Stimulated activated CD8-positive, alpha-beta memory T cell treated with anti-CD3 and anti-CD28 coated beads, Interleukin-4, amount 100 ng/mL, for 1 hour (primary cell): ENCODE data around the gene CBX2.
"Not testable (repeated sequence)": the region's sequence is repeated elsewhere in the genome, so short reads cannot be mapped to it uniquely, and the experiment has no call there.

ENCODE experiments used
- DNase-seq, 2 donors: peaks; one replicate each; pipeline ENCODE4 v3.0.0-alpha.2; 2020; ENCODE audit warnings: low read depth in 2 of 2, low spot score in 1 of 2

CBX2 gene

GRCh38 chr17:79769570-79770506 lies 8.1 kb upstream of the CBX2 start:
- DNase-seq = no peak

DNA sequence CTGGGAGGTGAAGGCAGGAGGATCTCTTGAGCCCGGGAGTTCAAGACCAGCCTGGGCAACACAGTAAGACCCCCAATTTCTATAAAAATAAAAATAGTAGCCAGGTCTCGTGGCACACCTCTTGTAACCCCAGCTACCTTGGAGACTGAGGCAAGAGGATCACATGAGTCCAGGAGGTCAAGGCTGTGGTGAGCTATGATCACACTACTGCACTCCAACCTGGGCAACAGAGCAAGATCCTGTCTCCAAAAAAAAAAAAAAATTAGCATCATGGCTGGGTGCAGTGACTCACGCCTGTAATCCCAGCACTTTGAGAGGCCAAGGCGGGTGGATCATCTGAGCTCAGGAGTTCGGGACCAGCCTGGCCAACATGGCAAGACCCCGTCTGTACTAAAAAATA lies 6.7 kb upstream of the CBX2 start:
- DNase-seq = no peak

DNA sequence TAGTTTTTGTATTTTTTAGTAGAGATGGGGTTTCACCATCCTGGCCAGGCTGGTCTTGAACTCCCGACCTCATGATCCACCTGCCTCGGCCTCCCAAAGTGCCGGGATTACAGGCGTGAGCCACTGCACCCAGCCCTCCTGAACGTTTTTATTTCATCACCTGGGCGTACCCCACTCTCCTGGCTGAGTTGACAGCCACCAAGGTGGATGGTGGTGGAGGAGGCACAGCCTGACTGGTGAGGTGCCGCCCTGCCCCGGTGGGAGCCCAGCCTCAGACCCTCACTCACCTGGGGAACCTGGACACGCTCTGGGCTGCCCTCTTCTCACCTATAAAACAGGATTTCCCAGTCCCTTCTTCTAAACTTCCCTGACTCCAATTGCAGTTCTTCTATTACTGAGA lies 5.2 kb upstream of the CBX2 start:
- DNase-seq = not testable (repeated sequence)

DNA sequence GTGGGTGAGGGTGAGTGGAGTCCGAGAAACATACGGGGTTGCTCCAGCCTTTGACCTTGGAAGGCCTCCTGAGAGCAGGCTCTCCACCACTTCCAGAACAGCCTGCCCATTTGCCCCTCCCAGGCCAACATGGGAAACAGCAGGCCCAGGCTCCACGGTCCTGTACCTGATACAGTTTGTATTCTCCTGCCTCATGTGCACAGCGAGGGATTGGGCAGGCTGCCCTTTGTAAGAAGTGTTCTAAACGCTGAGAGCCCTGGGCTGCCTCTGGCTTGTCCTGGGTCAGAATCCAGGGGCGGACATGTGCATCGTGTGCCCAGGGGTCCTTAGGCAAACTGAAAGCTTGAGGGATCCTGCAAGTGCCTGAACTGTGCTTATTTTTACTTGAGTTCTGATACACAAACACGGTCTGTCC lies 3.4 kb upstream of the CBX2 start:
- DNase-seq = no peak

- no peak for DNase-seq
Measured at GRCh38 chr17:79775632-79776031, 2.3 kb upstream of the CBX2 start.

GRCh38 chr17:79776376-79777119 lies 1.4 kb upstream of the CBX2 start:
- no peak for DNase-seq

GRCh38 chr17:79777120-79777893 lies 641 bp upstream of the CBX2 start:
- DNase-seq = no peak

- no peak for DNase-seq
Measured at GRCh38 chr17:79778504-79779083, 646 bp downstream of the CBX2 start.

DNA sequence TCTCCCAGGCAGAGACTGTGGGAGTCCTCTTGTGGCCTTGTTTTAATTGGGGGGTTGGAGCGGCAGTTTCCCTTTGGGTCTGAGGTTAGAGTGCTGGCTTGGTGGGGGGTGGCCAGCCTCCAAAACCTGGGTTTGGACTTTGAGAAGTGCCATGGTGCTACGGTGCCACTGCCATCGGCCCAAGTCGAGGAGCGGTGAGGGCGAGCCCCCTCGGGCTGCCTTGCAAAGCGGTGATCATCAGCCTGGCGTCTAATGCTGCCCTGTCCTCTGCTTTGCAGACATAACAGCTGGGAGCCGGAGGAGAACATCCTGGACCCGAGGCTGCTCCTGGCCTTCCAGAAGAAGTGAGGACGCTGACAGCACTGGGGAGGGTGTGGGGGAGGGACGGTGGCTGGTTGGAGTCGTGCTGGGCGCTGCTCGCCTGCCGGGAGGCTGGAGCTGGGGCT lies 1.2 kb downstream of the CBX2 start:
- no peak for DNase-seq

DNA sequence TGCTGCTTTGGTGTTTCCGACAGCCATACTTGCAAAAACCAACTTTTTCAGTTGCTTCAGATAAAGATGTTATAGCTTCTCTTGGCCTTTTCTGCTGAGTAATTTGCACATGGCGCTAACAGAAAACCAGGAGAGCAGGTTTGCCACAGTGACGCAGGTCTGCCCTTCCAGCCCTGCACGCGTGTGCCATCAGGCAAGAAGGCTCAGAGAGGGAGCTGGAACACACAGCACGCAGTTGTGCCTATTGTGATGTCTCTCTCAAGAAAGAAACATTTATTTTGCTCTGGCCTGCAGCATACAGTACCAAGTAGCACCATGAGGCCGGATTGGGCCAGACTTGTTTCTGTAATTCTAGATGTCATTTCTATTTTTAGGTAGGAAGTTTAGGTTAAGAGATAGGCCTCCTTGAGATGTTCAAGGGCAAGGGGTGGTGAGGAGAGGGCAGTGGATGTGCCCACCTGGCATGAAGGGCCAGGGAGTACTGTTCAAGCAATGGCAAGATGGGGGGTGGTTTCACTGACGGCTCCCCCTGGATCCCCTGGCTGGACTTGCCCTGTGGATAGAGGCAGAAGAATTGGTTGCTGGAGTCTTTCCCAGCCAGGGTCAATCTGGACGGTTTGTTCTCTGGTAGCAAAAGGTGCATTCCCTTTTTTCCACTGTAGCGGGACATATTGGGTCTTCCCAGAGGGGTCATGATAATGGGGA lies 1.9 kb downstream of the CBX2 start:
- DNase-seq = no peak

- no peak for DNase-seq
Measured at GRCh38 chr17:79781012-79781650, 3.2 kb downstream of the CBX2 start.

DNA sequence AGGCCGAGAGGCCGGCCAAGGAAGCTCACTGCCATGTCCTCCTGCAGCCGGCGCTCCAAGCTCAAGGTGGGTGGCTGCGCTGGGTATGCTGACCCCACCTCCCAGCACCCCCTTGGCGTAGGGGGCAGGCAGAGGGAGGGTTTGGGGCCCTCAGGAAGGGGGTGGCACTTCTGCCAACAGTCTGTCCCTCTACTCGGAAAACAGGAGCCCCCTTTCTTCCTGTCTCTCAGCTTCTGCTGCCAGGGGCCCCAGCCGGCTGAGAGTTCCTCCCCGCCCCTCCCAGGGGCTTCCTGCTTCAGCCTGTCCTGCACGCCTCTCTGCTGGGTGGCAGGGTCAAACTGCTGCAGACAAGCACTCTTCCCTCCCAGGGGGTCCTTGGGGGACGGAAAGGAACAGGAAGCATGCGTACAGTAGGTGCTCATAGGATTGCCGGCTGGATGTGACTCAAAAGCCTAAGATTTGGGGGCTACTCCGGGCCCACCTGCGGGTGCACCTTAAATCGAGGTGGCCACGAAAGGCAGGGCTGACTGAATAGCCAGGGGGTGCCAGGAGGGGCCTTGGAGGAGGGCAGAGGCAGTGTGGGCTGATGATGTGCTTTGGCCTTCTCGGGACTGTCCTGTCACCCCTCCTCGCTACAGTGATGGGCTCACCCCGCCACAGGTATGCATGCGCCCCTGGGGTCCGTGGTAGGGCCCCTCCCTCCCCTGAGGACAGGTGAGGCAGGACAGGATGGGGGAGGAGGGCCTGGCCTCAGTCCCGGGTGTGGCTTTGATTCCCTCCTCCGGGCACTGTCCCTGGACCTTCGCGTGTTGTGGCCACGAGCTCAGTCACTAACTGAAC lies 4.0 kb downstream of the CBX2 start:
- DNase-seq = no peak

GRCh38 chr17:79783891-79784290 lies 5.9 kb downstream of the CBX2 start:
- no peak for DNase-seq

DNA sequence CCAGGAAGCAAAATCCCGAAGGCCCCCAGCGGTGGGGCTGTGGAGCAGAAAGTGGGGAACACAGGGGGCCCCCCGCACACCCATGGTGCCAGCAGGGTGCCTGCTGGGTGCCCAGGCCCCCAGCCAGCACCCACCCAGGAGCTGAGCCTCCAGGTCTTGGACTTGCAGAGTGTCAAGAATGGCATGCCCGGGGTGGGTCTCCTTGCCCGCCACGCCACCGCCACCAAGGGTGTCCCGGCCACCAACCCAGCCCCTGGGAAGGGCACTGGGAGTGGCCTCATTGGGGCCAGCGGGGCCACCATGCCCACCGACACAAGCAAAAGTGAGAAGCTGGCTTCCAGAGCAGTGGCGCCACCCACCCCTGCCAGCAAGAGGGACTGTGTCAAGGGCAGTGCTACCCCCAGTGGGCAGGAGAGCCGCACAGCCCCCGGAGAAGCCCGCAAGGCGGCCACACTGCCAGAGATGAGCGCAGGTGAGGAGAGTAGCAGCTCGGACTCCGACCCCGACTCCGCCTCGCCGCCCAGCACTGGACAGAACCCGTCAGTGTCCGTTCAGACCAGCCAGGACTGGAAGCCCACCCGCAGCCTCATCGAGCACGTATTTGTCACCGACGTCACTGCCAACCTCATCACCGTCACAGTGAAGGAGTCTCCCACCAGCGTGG lies 6.5 kb downstream of the CBX2 start:
- no peak for DNase-seq

DNA sequence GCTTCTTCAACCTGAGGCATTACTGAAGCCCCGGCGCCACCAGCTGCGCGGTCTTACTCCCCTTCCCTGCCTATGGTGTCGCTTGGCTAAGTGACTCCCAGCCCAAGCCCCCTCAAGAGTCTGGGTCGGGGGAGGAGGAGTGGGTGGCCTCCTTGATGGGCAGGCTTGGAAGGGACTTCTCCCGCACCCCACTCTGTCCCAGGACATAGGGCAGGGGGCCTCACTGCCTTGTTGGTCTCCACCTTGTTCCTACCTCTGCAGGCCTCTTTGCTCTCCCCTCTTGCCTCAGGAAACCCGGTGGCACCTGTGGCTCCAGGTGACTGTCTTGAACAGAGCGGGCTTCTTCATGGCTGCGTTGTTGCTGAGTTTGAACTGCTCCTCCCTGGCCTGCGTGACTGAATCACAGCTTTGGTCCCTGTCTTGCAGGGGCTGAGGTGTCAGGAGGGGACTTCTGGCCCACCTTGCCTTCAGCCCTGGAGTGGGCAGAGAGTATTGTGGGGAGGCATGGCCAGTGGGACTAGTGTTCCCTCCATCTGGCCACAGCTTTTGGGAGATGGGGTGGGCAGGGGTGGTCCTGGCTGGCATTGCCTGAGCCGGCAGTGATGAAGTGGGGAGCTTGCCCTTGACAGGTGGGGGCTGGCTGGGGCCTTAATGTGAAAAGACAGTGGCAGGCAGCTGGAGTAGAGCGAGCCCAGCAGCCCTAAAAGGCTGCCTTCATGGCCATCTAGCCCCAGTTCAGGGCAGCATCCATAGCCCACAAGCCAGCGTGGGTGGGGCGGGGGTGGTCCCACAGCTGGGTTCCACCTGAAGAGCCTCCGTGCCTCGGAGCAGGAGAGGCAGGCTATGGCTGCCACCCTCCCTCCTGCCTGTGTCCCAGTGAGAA lies 7.3 kb downstream of the CBX2 start:
- no peak for DNase-seq

DNA sequence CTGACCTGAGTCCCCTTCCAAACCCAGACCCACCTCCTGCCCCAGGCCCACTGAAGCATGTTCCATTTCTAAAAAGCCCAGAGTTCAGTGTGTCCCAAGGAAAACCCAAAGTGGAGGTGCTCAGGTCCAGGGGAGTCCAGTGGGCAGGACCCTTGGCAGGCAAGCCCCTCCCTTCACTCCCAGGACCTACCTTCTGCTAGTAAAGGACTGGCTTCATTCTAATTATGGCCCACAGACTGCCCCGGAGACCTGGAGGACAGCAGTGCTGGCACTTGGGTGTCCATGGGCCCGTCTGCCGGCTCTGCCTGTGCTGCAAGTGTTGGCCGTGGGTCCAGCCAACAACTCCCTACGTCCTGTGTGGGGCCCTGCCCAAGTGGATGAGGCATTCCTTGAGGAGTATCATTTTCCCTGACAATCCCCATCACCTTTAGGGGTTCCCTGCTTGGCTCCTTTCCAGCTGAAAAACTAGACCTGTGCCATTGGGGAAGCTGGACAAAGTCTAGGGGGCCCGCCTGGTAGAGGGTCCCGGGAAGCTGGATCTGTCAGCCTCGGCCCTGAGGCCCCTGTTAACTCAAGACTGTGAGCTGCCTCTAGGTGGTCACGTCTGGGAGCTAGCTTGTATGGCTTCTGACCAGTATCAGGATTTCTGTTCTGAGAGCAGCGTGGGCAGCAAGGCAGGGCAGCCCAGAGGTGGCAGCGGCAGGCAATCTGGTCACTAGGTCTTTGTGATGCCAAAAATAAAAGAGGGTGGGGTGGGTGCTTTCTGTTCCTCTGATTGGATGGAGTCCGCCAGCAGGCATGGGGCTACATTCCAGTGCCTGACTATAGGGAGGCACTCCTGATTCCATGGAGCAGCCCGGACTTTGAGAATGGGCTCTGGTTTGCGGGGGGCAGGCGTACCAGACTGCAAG lies 8.2 kb downstream of the CBX2 start:
- DNase-seq = no peak
